K562 (cell line): ENCODE data around the gene ANKRD34A. TPM values are rescaled to one million over a fixed set of nuclear protein-coding genes. Genes with fewer than 3 reads are reported as not detected.

Source experiments
- BCOR ChIP-seq: fragments of 450-650 bp; IDR thresholded peaks from 2 replicates; pipeline ENCODE4 v1.6.1; 2016
- EP300 ChIP-seq: IDR thresholded peaks from 2 replicates; pipeline ENCODE4 v1.6.1; 2012; ENCODE audit warnings: low read length, improper control_type of control experiment
- MAFK ChIP-seq: IDR thresholded peaks from 2 replicates; pipeline ENCODE4 v1.6.1; 2011; ENCODE audit warnings: low read length, improper control_type of control experiment
- MEF2A ChIP-seq: IDR thresholded peaks from 2 replicates; pipeline ENCODE4 v1.6.1; 2011; ENCODE audit warnings: low read depth, mild to moderate bottlenecking, low read length, moderate library complexity; ENCODE audit not compliant: control insufficient read depth
- RBFOX2 ChIP-seq: fragments of 200-400 bp; formaldehyde crosslinking; IDR thresholded peaks from 2 replicates; pipeline ENCODE4 v1.6.1; 2017; ENCODE audit warnings: low read depth, mild to moderate bottlenecking, low read length, moderate library complexity
- SMARCA4 ChIP-seq: fragments of 450-650 bp; IDR thresholded peaks from 2 replicates; pipeline ENCODE4 v1.6.1; 2016
- SP1 ChIP-seq: sonication (generic); formaldehyde crosslinking; IDR thresholded peaks from 2 replicates; pipeline ENCODE4 v1.8.1; 2022; ENCODE audit warnings: mild to moderate bottlenecking, missing genetic modification reagents
- ZBTB1 ChIP-seq: sonication (generic); formaldehyde crosslinking; IDR thresholded peaks from 2 replicates; pipeline ENCODE4 v1.8.1; 2023; ENCODE audit warnings: missing genetic modification reagents, low read depth, mild to moderate bottlenecking, borderline replicate concordance
- ZFP30 ChIP-seq: fragments of 250-450 bp; sonication (Bioruptor Pico); IDR thresholded peaks from 2 replicates; pipeline ENCODE4 v1.8.0; 2022; ENCODE audit warnings: moderate library complexity, mild to moderate bottlenecking, inconsistent platforms, borderline replicate concordance
- ZNF551 ChIP-seq: fragments of 250-450 bp; sonication (Bioruptor Pico); IDR thresholded peaks from 2 replicates; pipeline ENCODE4 v1.5.0; 2021; ENCODE audit warnings: mild to moderate bottlenecking, moderate library complexity
- ZNF76 ChIP-seq: fragments of 250-450 bp; sonication (Bioruptor Pico); IDR thresholded peaks from 2 replicates; pipeline ENCODE4 v1.4.0; 2020; ENCODE audit warnings: mild to moderate bottlenecking, moderate library complexity, borderline replicate concordance
- polyA plus RNA-seq, 8 experiments: library from polyadenylated mRNA; depleted of rRNA in 4 of 8; stranded (reverse) in 5 of 8; unstranded in 3 of 8; fragments of >200 nt; fragmentation: Nextera tagmentation in 2 of 8; fragmentation: Illumina TruSeq in 1 of 8; extraction: Ambion mirVana in 2 of 8; extraction: Trizol in 1 of 8; gene quantifications; 2 replicates each; pipeline versions ENCODE4 v1.2.1 to v1.2.3, GENCODE V29; 2011 to 2014; ENCODE audit warnings: inconsistent platforms in 1 of 8, missing spikeins in 1 of 8
- total RNA-seq, 7 experiments: library from RNA; depleted of rRNA in 6 of 7; stranded (reverse); fragments of >200 nt in 6 of 7; fragmentation: Illumina TruSeq in 2 of 7; extraction: Trizol in 2 of 7; gene quantifications; 2 replicates each; pipeline versions ENCODE4 v1.2.1 to v1.2.3, GENCODE V29; 2011 to 2021; ENCODE audit warnings: low replicate concordance in 1 of 7
- TF ChIP-seq, protein P1 (sequence below), 3 experiments: fragments of 200-800 bp in 1 of 3; fragments of 250-450 bp in 1 of 3; fragments of 450-650 bp in 1 of 3; sonication (Bioruptor Pico) in 1 of 3; sonication (Bioruptor generic) in 1 of 3; formaldehyde crosslinking in 1 of 3; IDR thresholded peaks; 2 replicates each; pipeline versions ENCODE4 v1.6.1 to v1.8.0; 2016 to 2022; ENCODE audit warnings: mild to moderate bottlenecking in 2 of 3, missing genetic modification characterization in 2 of 3, missing compliant biosample characterization in 1 of 3, moderate library complexity in 1 of 3
- TF ChIP-seq, protein P2 (sequence below): fragments of 250-450 bp; sonication (Bioruptor Pico); IDR thresholded peaks from 2 replicates; pipeline ENCODE4 v1.8.0; 2022; ENCODE audit warnings: moderate library complexity, mild to moderate bottlenecking, inconsistent platforms
- TF ChIP-seq, protein P3 (sequence below), 2 experiments: fragments of 200-800 bp in 1 of 2; sonication (Bioruptor generic) in 1 of 2; sonication (generic) in 1 of 2; formaldehyde crosslinking in 1 of 2; IDR thresholded peaks in 1 of 2; conservative IDR thresholded peaks in 1 of 2; 2 replicates each; pipeline versions ENCODE4 v1.5.0 to v1.6.1; 2016 to 2020; ENCODE audit warnings: missing compliant biosample characterization in 1 of 2, missing genetic modification characterization in 1 of 2, missing genetic modification reagents in 1 of 2
- TF ChIP-seq, protein P4 (sequence below): sonication (generic); formaldehyde crosslinking; IDR thresholded peaks from 2 replicates; pipeline ENCODE4 v1.8.1; 2022; ENCODE audit warnings: missing genetic modification reagents

The ANKRD34A gene
- total and polyA plus RNA-seq, 9 of the 15 experiments (the other 6 are each of a cell fraction or from before 2014, with no cell fraction given), result 0.06 to 1.6 (median 0.43) TPM

DNA sequence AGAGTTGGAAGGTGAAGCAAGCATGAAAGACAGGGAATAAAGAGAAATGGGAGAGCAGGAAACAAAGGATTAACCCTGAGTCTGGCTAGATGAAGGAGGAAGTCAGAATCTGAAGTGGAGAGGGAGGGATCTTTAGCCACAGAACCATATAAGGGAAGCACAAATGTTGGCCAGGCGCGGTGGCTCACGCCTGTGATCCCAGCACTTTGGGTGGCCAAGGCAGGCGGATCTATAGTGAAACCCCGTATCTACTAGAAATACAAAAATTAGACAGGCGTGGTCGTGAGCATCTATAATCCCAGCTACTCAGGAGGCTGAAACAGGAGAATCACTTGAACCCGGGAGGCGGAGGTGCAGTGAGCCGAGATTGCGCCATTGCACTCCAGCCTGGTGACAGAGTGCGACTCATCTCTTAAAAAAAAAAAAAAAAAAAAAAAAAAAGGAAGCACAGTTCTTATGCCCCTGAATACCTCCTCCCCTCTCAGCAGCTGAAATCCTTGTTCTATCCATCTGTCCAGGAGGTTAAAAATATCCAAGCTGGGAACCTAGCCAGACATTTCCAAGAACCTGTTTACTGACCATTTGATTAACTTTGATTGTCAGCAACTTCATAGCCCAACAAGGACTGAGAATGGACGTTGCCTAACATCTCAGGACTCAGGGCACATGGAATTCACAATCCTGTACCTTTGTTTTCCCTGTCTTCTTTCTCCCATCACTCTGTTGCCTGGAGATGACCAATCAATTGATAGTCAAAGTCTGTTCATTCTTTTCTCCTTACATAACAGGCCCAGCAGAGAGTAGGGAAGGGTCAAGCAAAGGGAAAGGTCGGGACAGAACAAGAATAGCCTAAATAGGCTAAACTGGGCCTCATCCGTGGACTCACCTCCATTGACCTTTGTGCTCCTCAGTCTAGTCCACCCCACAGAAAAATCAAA is 21.4 kb upstream of the ANKRD34A start (continued):
- TF ChIP-seq, protein P1, sequence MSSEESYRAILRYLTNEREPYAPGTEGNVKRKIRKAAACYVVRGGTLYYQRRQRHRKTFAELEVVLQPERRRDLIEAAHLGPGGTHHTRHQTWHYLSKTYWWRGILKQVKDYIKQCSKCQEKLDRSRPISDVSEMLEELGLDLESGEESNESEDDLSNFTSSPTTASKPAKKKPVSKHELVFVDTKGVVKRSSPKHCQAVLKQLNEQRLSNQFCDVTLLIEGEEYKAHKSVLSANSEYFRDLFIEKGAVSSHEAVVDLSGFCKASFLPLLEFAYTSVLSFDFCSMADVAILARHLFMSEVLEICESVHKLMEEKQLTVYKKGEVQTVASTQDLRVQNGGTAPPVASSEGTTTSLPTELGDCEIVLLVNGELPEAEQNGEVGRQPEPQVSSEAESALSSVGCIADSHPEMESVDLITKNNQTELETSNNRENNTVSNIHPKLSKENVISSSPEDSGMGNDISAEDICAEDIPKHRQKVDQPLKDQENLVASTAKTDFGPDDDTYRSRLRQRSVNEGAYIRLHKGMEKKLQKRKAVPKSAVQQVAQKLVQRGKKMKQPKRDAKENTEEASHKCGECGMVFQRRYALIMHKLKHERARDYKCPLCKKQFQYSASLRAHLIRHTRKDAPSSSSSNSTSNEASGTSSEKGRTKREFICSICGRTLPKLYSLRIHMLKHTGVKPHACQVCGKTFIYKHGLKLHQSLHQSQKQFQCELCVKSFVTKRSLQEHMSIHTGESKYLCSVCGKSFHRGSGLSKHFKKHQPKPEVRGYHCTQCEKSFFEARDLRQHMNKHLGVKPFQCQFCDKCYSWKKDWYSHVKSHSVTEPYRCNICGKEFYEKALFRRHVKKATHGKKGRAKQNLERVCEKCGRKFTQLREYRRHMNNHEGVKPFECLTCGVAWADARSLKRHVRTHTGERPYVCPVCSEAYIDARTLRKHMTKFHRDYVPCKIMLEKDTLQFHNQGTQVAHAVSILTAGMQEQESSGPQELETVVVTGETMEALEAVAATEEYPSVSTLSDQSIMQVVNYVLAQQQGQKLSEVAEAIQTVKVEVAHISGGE (CRISPR knock-in tag; IDR thresholded peaks at IDR 0.05), result peak in 1 of 3 experiments; percentile 11; a peak in 1 of 6 replicates
- TF ChIP-seq EP300 (no peak), ZFP30 (CRISPR knock-in tag) (no peak), ZBTB1 (CRISPR knock-in tag) (0 out of 2 replicates have a peak, but pooled peaks have one; percentile 45), MEF2A (peak; percentile 39; the same call in 1 of the 2 replicates), RBFOX2 (0 out of 2 replicates have a peak, but pooled peaks have one; percentile 13), ZNF551 (CRISPR knock-in tag) (no peak), SMARCA4 (0 out of 2 replicates have a peak, but pooled peaks have one; percentile 9), MAFK (no peak), ZNF76 (CRISPR knock-in tag) (0 out of 2 replicates have a peak, but pooled peaks have one; percentile 41), BCOR (0 out of 2 replicates have a peak, but pooled peaks have one; percentile 4), SP1 (CRISPR knock-in tag) (no peak)
- TF ChIP-seq, protein P2, sequence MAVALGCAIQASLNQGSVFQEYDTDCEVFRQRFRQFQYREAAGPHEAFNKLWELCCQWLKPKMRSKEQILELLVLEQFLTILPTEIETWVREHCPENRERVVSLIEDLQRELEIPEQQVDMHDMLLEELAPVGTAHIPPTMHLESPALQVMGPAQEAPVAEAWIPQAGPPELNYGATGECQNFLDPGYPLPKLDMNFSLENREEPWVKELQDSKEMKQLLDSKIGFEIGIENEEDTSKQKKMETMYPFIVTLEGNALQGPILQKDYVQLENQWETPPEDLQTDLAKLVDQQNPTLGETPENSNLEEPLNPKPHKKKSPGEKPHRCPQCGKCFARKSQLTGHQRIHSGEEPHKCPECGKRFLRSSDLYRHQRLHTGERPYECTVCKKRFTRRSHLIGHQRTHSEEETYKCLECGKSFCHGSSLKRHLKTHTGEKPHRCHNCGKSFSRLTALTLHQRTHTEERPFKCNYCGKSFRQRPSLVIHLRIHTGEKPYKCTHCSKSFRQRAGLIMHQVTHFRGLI (CRISPR knock-in tag), result no peak
- TF ChIP-seq, protein P3, sequence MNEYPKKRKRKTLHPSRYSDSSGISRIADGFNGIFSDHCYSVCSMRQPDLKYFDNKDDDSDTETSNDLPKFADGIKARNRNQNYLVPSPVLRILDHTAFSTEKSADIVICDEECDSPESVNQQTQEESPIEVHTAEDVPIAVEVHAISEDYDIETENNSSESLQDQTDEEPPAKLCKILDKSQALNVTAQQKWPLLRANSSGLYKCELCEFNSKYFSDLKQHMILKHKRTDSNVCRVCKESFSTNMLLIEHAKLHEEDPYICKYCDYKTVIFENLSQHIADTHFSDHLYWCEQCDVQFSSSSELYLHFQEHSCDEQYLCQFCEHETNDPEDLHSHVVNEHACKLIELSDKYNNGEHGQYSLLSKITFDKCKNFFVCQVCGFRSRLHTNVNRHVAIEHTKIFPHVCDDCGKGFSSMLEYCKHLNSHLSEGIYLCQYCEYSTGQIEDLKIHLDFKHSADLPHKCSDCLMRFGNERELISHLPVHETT (CRISPR knock-in tag; conservative IDR thresholded peaks at IDR 0.05 in 1 of 2, IDR thresholded peaks at IDR 0.05 in 1 of 2), result peak in 1 of 2 experiments; percentile 50; a peak in 1 of 4 replicates
- TF ChIP-seq, protein P4, sequence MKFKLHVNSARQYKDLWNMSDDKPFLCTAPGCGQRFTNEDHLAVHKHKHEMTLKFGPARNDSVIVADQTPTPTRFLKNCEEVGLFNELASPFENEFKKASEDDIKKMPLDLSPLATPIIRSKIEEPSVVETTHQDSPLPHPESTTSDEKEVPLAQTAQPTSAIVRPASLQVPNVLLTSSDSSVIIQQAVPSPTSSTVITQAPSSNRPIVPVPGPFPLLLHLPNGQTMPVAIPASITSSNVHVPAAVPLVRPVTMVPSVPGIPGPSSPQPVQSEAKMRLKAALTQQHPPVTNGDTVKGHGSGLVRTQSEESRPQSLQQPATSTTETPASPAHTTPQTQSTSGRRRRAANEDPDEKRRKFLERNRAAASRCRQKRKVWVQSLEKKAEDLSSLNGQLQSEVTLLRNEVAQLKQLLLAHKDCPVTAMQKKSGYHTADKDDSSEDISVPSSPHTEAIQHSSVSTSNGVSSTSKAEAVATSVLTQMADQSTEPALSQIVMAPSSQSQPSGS (CRISPR knock-in tag), result no peak
